Measurements from ENCODE around the gene CLCN7. TPM values are rescaled to one million over a fixed set of nuclear protein-coding genes. Genes with fewer than 3 reads are reported as not detected.
A peak's percentile ranks its signal among the peaks of the same experiment; 100 is the strongest.

Gene CLCN7
- total and polyA plus RNA-seq, 2 of the 13 experiments (the other 11 are each of a cell fraction or from before 2014, with no cell fraction given), result 24.6 to 25.1 TPM

GRCh38 chr16:1492923-1493745 lies 18.3 kb upstream of the CLCN7 start, which contains the start of gene TELO2 (continued):
- TF ChIP-seq BCL6 (CRISPR knock-in tag; IDR thresholded peaks at IDR 0.05) (no peak), ZNF792 (CRISPR knock-in tag; IDR thresholded peaks at IDR 0.05) (peak; percentile 74; the same call in 1 of the 2 replicates), CEBPG (CRISPR knock-in tag; IDR thresholded peaks at IDR 0.05) (no peak), FIP1L1 (IDR thresholded peaks at IDR 0.05; ENCODE audit: borderline replicate concordance, insufficient read depth, low read depth, low read length) (no peak), ZNF251 (CRISPR knock-in tag; IDR thresholded peaks at IDR 0.05) (no peak), ZNF781 (CRISPR knock-in tag; IDR thresholded peaks at IDR 0.05; ENCODE audit: borderline replicate concordance, not compliant biosample characterization) (peak; percentile 58), TCF7 (IDR thresholded peaks at IDR 0.05; ENCODE audit: low read depth) (no peak), ZBTB44 (CRISPR knock-in tag; IDR thresholded peaks at IDR 0.05) (no peak), ZNF329 (CRISPR knock-in tag; IDR thresholded peaks at IDR 0.05; ENCODE audit: low read depth) (no peak), CHD2 (IDR thresholded peaks at IDR 0.05; ENCODE audit: low read depth, low read length) (no peak), ZNF788 (CRISPR knock-in tag; IDR thresholded peaks at IDR 0.05; ENCODE audit: borderline replicate concordance) (peak; percentile 35; the same call in 1 of the 2 replicates), MED1 (CRISPR knock-in tag; IDR thresholded peaks at IDR 0.05) (peak; percentile 9; the same call in 1 of the 2 replicates), ZSCAN31 (CRISPR knock-in tag; IDR thresholded peaks at IDR 0.05; ENCODE audit: low read depth) (0 out of 2 replicates have a peak, but pooled peaks have one; percentile 42), DMAP1 (CRISPR knock-in tag; IDR thresholded peaks at IDR 0.05) (peak; percentile 87), SATB2 (CRISPR knock-in tag; IDR thresholded peaks at IDR 0.05) (no peak)
- TF ChIP-seq, protein P1, sequence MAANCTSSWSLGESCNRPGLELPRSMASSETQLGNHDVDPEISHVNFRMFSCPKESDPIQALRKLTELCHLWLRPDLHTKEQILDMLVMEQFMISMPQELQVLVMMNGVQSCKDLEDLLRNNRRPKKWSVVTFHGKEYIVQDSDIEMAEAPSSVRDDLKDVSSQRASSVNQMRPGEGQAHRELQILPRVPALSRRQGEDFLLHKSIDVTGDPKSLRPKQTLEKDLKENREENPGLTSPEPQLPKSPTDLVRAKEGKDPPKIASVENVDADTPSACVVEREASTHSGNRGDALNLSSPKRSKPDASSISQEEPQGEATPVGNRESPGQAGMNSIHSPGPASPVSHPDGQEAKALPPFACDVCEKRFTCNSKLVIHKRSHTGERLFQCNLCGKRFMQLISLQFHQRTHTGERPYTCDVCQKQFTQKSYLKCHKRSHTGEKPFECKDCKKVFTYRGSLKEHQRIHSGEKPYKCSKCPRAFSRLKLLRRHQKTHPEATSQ (CRISPR knock-in tag; IDR thresholded peaks at IDR 0.05; ENCODE audit: borderline replicate concordance), result no peak
- TF ChIP-seq, protein P2, sequence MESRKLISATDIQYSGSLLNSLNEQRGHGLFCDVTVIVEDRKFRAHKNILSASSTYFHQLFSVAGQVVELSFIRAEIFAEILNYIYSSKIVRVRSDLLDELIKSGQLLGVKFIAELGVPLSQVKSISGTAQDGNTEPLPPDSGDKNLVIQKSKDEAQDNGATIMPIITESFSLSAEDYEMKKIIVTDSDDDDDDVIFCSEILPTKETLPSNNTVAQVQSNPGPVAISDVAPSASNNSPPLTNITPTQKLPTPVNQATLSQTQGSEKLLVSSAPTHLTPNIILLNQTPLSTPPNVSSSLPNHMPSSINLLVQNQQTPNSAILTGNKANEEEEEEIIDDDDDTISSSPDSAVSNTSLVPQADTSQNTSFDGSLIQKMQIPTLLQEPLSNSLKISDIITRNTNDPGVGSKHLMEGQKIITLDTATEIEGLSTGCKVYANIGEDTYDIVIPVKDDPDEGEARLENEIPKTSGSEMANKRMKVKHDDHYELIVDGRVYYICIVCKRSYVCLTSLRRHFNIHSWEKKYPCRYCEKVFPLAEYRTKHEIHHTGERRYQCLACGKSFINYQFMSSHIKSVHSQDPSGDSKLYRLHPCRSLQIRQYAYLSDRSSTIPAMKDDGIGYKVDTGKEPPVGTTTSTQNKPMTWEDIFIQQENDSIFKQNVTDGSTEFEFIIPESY (CRISPR knock-in tag; IDR thresholded peaks at IDR 0.05), result peak; percentile 73
- TF ChIP-seq, protein P3, sequence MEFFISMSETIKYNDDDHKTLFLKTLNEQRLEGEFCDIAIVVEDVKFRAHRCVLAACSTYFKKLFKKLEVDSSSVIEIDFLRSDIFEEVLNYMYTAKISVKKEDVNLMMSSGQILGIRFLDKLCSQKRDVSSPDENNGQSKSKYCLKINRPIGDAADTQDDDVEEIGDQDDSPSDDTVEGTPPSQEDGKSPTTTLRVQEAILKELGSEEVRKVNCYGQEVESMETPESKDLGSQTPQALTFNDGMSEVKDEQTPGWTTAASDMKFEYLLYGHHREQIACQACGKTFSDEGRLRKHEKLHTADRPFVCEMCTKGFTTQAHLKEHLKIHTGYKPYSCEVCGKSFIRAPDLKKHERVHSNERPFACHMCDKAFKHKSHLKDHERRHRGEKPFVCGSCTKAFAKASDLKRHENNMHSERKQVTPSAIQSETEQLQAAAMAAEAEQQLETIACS (CRISPR knock-in tag; IDR thresholded peaks at IDR 0.05), result peak; percentile 63
